OCI-LY7 (cell line): ENCODE measurements around the gene SUPT3H. TPM values are rescaled to one million over a fixed set of nuclear protein-coding genes. Genes with fewer than 3 reads are reported as not detected.

Experiments used
- Bru-seq: library from RNA; stranded (reverse); fragments of 400-500 nt; gene quantifications from one replicate; lab custom pipeline; 2021; lab: Mats Ljungman, UMichigan
- BruChase-seq, 2 experiments: library from RNA; stranded (reverse); fragments of 400-500 nt; gene quantifications; one replicate each; lab custom pipeline; 2021; lab: Mats Ljungman, UMichigan
- BruUV-seq: library from RNA; stranded (reverse); fragments of 400-500 nt; replicated peaks from 2 replicates; lab custom pipeline; 2021; lab: Mats Ljungman, UMichigan
- CTCF ChIA-PET: fragments of 300-600 bp; sonication (Branson Sonifier 250); formaldehyde crosslinking; loops from one replicate; lab custom pipeline; 2022; ENCODE audit warnings: antibody characterized with exemption; ENCODE audit not compliant: unreplicated experiment; lab: Charles Lee
- POLR2A ChIA-PET: fragments of 300-600 bp; sonication (Branson Sonifier 250); formaldehyde crosslinking; loops from one replicate; lab custom pipeline; 2022; ENCODE audit warnings: antibody characterized with exemption; lab: Charles Lee
- DNase-seq: peaks from one replicate; pipeline ENCODE4 v3.0.0-alpha.2; 2015; ENCODE audit warnings: low spot score
- H2AFZ ChIP-seq: fragments of 200-600 bp; sonication (generic), shearing (Covaris generic); 2 replicates; pipeline ENCODE4 v1.6.1; 2014; ENCODE audit warnings: mild to moderate bottlenecking, antibody characterized with exemption, low read length, moderate library complexity
- H3K27ac ChIP-seq: fragments of 200-600 bp; sonication (generic); 2 replicates; pipeline ENCODE4 v1.5.1; 2014; ENCODE audit warnings: mixed run types, low read depth, mild to moderate bottlenecking, moderate library complexity, low read length, inconsistent platforms; ENCODE audit not compliant: poor library complexity, severe bottlenecking
- H3K36me3 ChIP-seq: fragments of 200-600 bp; sonication (generic); 2 replicates; pipeline ENCODE4 v1.6.1; 2014; ENCODE audit warnings: mild to moderate bottlenecking, antibody characterized with exemption, low read length, moderate library complexity, mixed read lengths; ENCODE audit not compliant: insufficient read depth
- H3K4me1 ChIP-seq: fragments of 200-600 bp; sonication (generic); 2 replicates; pipeline ENCODE4 v1.5.1; 2014; ENCODE audit warnings: mild to moderate bottlenecking, low read length; ENCODE audit not compliant: insufficient read depth, poor library complexity, severe bottlenecking
- H3K4me2 ChIP-seq: fragments of 200-600 bp; sonication (generic); 2 replicates; pipeline ENCODE4 v1.6.1; 2014; ENCODE audit warnings: mild to moderate bottlenecking, low read length
- H3K4me3 ChIP-seq: fragments of 200-600 bp; sonication (generic); 2 replicates; pipeline ENCODE4 v1.5.1; 2014; ENCODE audit warnings: mild to moderate bottlenecking, low read depth, low read length; ENCODE audit not compliant: poor library complexity, severe bottlenecking
- H3K79me2 ChIP-seq: fragments of 200-600 bp; sonication (generic); 2 replicates; pipeline ENCODE4 v1.6.1; 2016; ENCODE audit warnings: low read depth, mild to moderate bottlenecking, low read length, moderate library complexity, mixed read lengths; ENCODE audit not compliant: insufficient read depth
- H3K9me2 ChIP-seq: fragments of 200-600 bp; sonication (generic); 2 replicates; pipeline ENCODE4 v1.6.1; 2016; ENCODE audit warnings: mild to moderate bottlenecking, low read length, mixed read lengths; ENCODE audit not compliant: insufficient read depth
- H3K9me3 ChIP-seq: fragments of 200-600 bp; sonication (generic); 2 replicates; pipeline ENCODE4 v1.6.1; 2014; ENCODE audit warnings: mild to moderate bottlenecking, mixed run types, low read length, mixed read lengths
- H4K20me1 ChIP-seq: fragments of 200-600 bp; sonication (generic); 2 replicates; pipeline ENCODE4 v1.6.1; 2014; ENCODE audit warnings: mild to moderate bottlenecking, antibody characterized with exemption, low read length, moderate library complexity, mixed read lengths; ENCODE audit not compliant: insufficient read depth
- CTCF ChIP-seq: fragments of 200-600 bp; sonication (generic); conservative IDR thresholded peaks from 2 replicates; pipeline ENCODE4 v1.5.1; 2014; ENCODE audit warnings: mild to moderate bottlenecking, antibody characterized with exemption, low read length, moderate library complexity, mixed read lengths
- EZH2phosphoT487 ChIP-seq: fragments of 200-600 bp; sonication (generic); IDR thresholded peaks from 2 replicates; pipeline ENCODE4 v1.6.1; 2018; ENCODE audit warnings: low read depth, borderline replicate concordance, mild to moderate bottlenecking, mixed run types, antibody characterized with exemption, low read length, moderate library complexity, mixed read lengths
- intact Hi-C: fragments of 100-400 bp; cut with micrococcal nuclease; formaldehyde crosslinking; loops from one replicate; pipeline ENCODE4 v1.10.0; 2022; ENCODE audit not compliant: unreplicated experiment
- long read RNA-seq: library from polyadenylated mRNA; stranded (forward); transcript quantifications from one replicate; pipeline ENCODE4 v2.0.0, GENCODE V29; 2022
- total RNA-seq, 2 experiments: library from RNA; depleted of rRNA in 1 of 2; stranded (reverse); fragments of >200 nt in 1 of 2; shearing (Covaris generic) in 1 of 2; gene quantifications; 2 replicates each; pipeline ENCODE4 v1.2.3, GENCODE V29; 2014 to 2022

Gene SUPT3H
- total RNA-seq (2014; rRNA removed; shearing (Covaris generic)) (0.44 and 1.1 TPM in 2 replicates), total RNA-seq (2022) (6.6 and 7.1 TPM in 2 replicates), Bru-seq, nascent RNA (percentile 49 among the genes with signal in this experiment), BruChase-seq, experiment 1, labeled RNA remaining after a 6-hour chase (percentile 46 among the genes with signal in this experiment), BruChase-seq, experiment 2, labeled RNA remaining after a 2-hour chase (percentile 50 among the genes with signal in this experiment)
- long read RNA-seq: 0 reads

DNA sequence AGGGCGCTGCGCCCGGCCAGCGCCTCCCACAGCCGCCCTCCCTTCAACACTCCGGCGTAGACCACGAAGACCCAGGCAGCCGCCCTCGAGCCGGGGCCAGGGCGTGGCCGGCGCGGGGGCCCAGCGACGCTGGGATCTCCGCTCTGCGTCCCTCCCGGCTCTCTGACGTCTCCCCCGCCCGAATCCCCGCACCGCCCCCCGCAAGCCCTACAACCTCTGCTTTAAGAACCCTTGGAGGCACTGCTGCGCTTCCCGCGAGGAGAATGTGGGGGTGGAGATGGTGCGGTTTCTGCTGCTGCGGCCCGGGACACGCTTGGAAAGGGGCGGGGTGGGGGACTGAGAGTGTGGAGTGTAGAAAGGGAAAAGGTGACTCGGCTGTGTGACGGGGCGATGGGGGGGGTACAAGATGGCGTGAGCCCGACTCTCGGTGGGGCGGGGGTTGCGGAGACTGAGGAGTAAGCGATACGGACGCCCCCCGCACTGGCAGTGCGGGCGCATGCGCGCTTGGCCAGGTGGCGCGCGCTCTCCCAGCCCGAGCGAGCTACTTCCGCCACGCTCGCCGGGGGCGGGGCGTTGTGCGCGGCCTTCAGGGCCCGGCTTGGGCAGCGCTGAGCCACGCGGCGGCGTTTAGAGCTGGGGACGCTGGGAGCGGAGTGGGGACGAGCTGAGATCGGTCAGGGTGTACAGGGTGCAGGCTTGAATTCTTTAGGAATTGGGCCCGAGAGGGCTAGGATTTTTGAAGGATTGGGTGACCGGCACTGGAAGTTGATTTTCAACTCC is at the start of gene SUPT3H:
Gene SUPT3H (minus strand): TSS at position 381 of the 780 bp plus-strand sequence.
- Histone ChIP-seq H3K79me2 (no peaks in the 10 kb centered on the region), H4K20me1 (no peaks in the 10 kb centered on the region), H3K9me2 (no peaks in the 10 kb centered on the region), H3K4me1 (peaks cover 16% of the 10 kb centered on the region), H3K4me2 (peak within 1 kb of the TSS; percentile 94), H2AFZ (peak within 1 kb of the TSS; percentile 100), H3K9me3 (no peaks in the 10 kb centered on the region), H3K27ac (peak within 1 kb of the TSS; percentile 21), H3K36me3 (no peaks in the 10 kb centered on the region), H3K4me3 (peak within 1 kb of the TSS; percentile 80)
- BruUV-seq: no TSS peak
- DNase-seq: peak; percentile 92
- TF ChIP-seq EZH2phosphoT487 (no peak), CTCF (peak; percentile 25; the same call in 1 of the 2 replicates)
- intact Hi-C loops: loop anchor here (5.0 kb wide), 3 partner anchors 45 to 1270 kb away; no protein-coding TSS in a partner anchor
- CTCF ChIA-PET: interaction anchor here (0.6 kb wide), 1 partner anchor 276 kb away, joined by 3 read pairs; no protein-coding TSS in a partner anchor
- POLR2A ChIA-PET: interaction anchor here (0.6 to 1.3 kb wide), 6 partner anchors 11 to 971 kb away, joined by 3 to 6 read pairs (median 4); no protein-coding TSS in a partner anchor

DNA sequence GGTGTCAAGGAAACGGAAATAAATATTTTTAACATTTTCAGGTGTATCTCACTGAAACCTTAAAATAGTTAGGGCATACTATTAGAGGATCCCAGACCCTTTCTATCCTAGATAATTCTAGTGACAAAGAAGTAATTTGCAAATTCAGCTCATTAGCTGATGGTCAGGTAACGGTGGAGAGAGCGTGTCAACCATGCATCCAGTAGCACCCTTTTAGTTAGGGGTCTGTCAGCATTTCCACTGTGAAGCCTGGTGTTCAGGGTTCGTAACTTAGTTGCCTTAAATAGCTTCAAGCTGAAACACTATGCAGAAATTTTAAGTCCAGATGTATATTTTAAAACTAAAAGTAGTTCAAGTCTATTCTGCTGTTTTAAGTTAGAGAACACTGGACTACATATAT is 48.5 kb upstream of the SUPT3H start:
- CTCF ChIA-PET: no interaction called here
- Histone ChIP-seq H3K79me2 (no peaks in the 10 kb centered on the region), H3K4me1 (peaks cover 34% of the 10 kb centered on the region), H3K4me3 (no peak overlapping the region), H3K4me2 (peak overlapping the region; percentile 28), H3K36me3 (no peaks in the 10 kb centered on the region), H4K20me1 (no peaks in the 10 kb centered on the region), H3K27ac (no peak overlapping the region), H3K9me2 (no peaks in the 10 kb centered on the region), H3K9me3 (no peaks in the 10 kb centered on the region), H2AFZ (no peak overlapping the region)
- no TSS peak for BruUV-seq
- POLR2A ChIA-PET: no interaction called here
- intact Hi-C loops: loop anchor here (10.0 kb wide), 2 partner anchors 289 to 499 kb away; no protein-coding TSS in a partner anchor
- peak; percentile 4 for DNase-seq
- TF ChIP-seq EZH2phosphoT487 (no peak), CTCF (no peak)
